IMR-90 (cell line): ENCODE results near the gene ACVR1. TPM values are rescaled to one million over a fixed set of nuclear protein-coding genes. Genes with fewer than 3 reads are reported as not detected.

Experiments
- ATAC-seq: fragments of 200-7000 bp; cut with Tn5 transposase; 2 replicates; pipeline ENCODE4 v1.9.1; 2020; ENCODE audit warnings: low read depth, mild to moderate bottlenecking, moderate library complexity
- BruUV-seq: library from RNA; stranded (reverse); fragments of 400-500 nt; replicated peaks from 2 replicates; lab custom pipeline; 2021; lab: Mats Ljungman, UMichigan
- CTCF ChIA-PET: fragments of 300-600 bp; formaldehyde crosslinking; extraction: SDS; loops from one replicate; lab custom pipeline; 2021; ENCODE audit warnings: antibody characterized with exemption; lab: Yijun Ruan, JAX
- POLR2A ChIA-PET: fragments of 300-600 bp; sonication (Branson Sonifier 250); formaldehyde crosslinking; loops from one replicate; lab custom pipeline; 2022; ENCODE audit warnings: antibody characterized with exemption; ENCODE audit not compliant: unreplicated experiment; lab: Charles Lee
- DNase-seq: peaks from one replicate; pipeline ENCODE4 v3.0.0; 2013
- H2AFZ ChIP-seq: replicated peaks from 2 replicates; pipeline ENCODE3; 2013; ENCODE audit warnings: low read length, mild to moderate bottlenecking; ENCODE audit not compliant: poor library complexity
- H2AK5ac ChIP-seq: 2 replicates; pipeline ENCODE4 v1.6.1; 2013; ENCODE audit warnings: low read depth, low read length, inconsistent platforms
- H2AK9ac ChIP-seq: replicated peaks from 2 replicates; pipeline ENCODE3; 2013; ENCODE audit warnings: mild to moderate bottlenecking, low read depth, low read length, moderate library complexity; ENCODE audit not compliant: poor library complexity
- H2BK120ac ChIP-seq: 2 replicates; pipeline ENCODE4 v1.6.1; 2013; ENCODE audit warnings: low read depth, low read length, inconsistent platforms
- H2BK15ac ChIP-seq: 3 replicates; pipeline ENCODE4 v1.6.1; 2013; ENCODE audit warnings: low read depth, low read length, inconsistent platforms
- H2BK20ac ChIP-seq: 2 replicates; pipeline ENCODE4 v1.6.1; 2013; ENCODE audit warnings: low read depth, mild to moderate bottlenecking, inconsistent platforms, low read length, moderate library complexity
- H2BK5ac ChIP-seq: 2 replicates; pipeline ENCODE4 v1.6.1; 2013; ENCODE audit warnings: mild to moderate bottlenecking, low read depth, low read length, inconsistent platforms; ENCODE audit not compliant: poor library complexity, severe bottlenecking
- H3K14ac ChIP-seq: replicated peaks from 2 replicates; pipeline ENCODE4 v1.6.1; 2013; ENCODE audit warnings: low read depth, low read length, inconsistent platforms
- H3K18ac ChIP-seq: 2 replicates; pipeline ENCODE4 v1.6.1; 2013; ENCODE audit warnings: low read depth, low read length, control low read depth
- H3K23ac ChIP-seq: 2 replicates; pipeline ENCODE4 v1.6.1; 2013; ENCODE audit warnings: low read depth, low read length, inconsistent platforms
- H3K27ac ChIP-seq: 2 replicates; pipeline ENCODE4 v1.5.1; 2013; ENCODE audit warnings: mild to moderate bottlenecking, control low read depth, low read length; ENCODE audit not compliant: insufficient read depth
- H3K27me3 ChIP-seq: 2 replicates; pipeline ENCODE4 v1.6.1; 2013; ENCODE audit warnings: low read length; ENCODE audit not compliant: control insufficient read depth, insufficient read depth
- H3K36me3 ChIP-seq: 2 replicates; pipeline ENCODE4 v1.6.1; 2013; ENCODE audit warnings: low read length, mixed read lengths; ENCODE audit not compliant: control insufficient read depth, insufficient read depth
- H3K4ac ChIP-seq: 2 replicates; pipeline ENCODE4 v1.6.1; 2013; ENCODE audit warnings: low read depth, low read length, inconsistent platforms
- H3K4me1 ChIP-seq: 2 replicates; pipeline ENCODE4 v1.6.1; 2013; ENCODE audit warnings: low read length, mixed read lengths; ENCODE audit not compliant: control insufficient read depth, insufficient read depth
- H3K4me2 ChIP-seq: 2 replicates; pipeline ENCODE4 v1.6.1; 2013; ENCODE audit warnings: low read depth, mild to moderate bottlenecking, control low read depth, low read length, moderate library complexity
- H3K4me3 ChIP-seq: 2 replicates; pipeline ENCODE4 v1.5.1; 2013; ENCODE audit warnings: low read depth, mild to moderate bottlenecking, control low read depth, low read length, moderate library complexity; ENCODE audit not compliant: insufficient read depth
- H3K56ac ChIP-seq: 2 replicates; pipeline ENCODE4 v1.6.1; 2013; ENCODE audit warnings: low read length, inconsistent platforms; ENCODE audit not compliant: insufficient read depth; ENCODE audit errors: extremely low read depth
- H3K79me1 ChIP-seq, 2 experiments: 2 replicates each; pipeline ENCODE4 v1.6.1; 2013; ENCODE audit warnings: low read length in 2 of 2, inconsistent platforms in 1 of 2, low read depth in 1 of 2
- H3K9ac ChIP-seq: 2 replicates; pipeline ENCODE4 v1.6.1; 2013; ENCODE audit warnings: low read depth, low read length, control low read depth
- H3K9me1 ChIP-seq: 2 replicates; pipeline ENCODE4 v1.6.1; 2013; ENCODE audit warnings: low read length, inconsistent platforms; ENCODE audit not compliant: insufficient read depth
- H3K9me3 ChIP-seq: 2 replicates; pipeline ENCODE4 v1.6.1; 2013; ENCODE audit warnings: low read length; ENCODE audit not compliant: control insufficient read depth, insufficient read depth
- H4K20me1 ChIP-seq: 2 replicates; pipeline ENCODE4 v1.6.1; 2013; ENCODE audit warnings: low read length, inconsistent platforms; ENCODE audit not compliant: insufficient read depth
- H4K5ac ChIP-seq: 2 replicates; pipeline ENCODE4 v1.6.1; 2013; ENCODE audit warnings: mild to moderate bottlenecking, low read depth, low read length, control low read depth
- H4K8ac ChIP-seq, 2 experiments: 2 replicates each; pipeline ENCODE4 v1.6.1; 2013; ENCODE audit warnings: low read depth in 2 of 2, low read length in 2 of 2, control low read depth in 1 of 2, inconsistent platforms in 1 of 2
- H4K91ac ChIP-seq: 2 replicates; pipeline ENCODE4 v1.6.1; 2013; ENCODE audit warnings: low read depth, low read length, inconsistent platforms; ENCODE audit not compliant: insufficient read depth
- WGBS, 2 experiments: methylation state at CpG; one replicate each; pipeline versions ENCODE4 v1.1.5 to v1.1.7; 2013; ENCODE audit warnings: missing lambda C conversion rate in 2 of 2; ENCODE audit not compliant: insufficient read length in 1 of 2; ENCODE audit errors: extremely low coverage in 2 of 2; 5-methylcytosine and 5-hydroxymethylcytosine counted together
- dilution Hi-C: fragments of 300-500 bp; cut with HindIII; formaldehyde crosslinking; loops from one replicate; pipeline ENCODE4 v1.14.3; 2018; ENCODE audit warnings: low sequenced_read_pairs; ENCODE audit not compliant: unreplicated experiment
- in situ Hi-C: fragments of 300-500 bp; cut with MboI; formaldehyde crosslinking; loops from 3 replicates; pipeline ENCODE4 v1.14.3; 2019; ENCODE audit warnings: low sequenced_read_pairs, inconsistent platforms, mixed read lengths
- intact Hi-C: fragments of 100-400 bp; cut with micrococcal nuclease; formaldehyde crosslinking; loops from 2 replicates; pipeline ENCODE4 v1.10.0; 2022
- polyA plus RNA-seq, 3 experiments: library from polyadenylated mRNA; depleted of rRNA; stranded (reverse); fragments of >200 nt; gene quantifications; 2 replicates each; pipeline ENCODE4 v1.2.3, GENCODE V29; 2012; ENCODE audit warnings: low replicate concordance in 1 of 3
- total RNA-seq: library from RNA; depleted of rRNA; stranded (reverse); fragments of >200 nt; gene quantifications from 2 replicates; pipeline ENCODE4 v1.2.3, GENCODE V29; 2012
- TF ChIP-seq, protein P1 (sequence below): fragments of 150-350 bp; IDR thresholded peaks from 2 replicates; pipeline ENCODE4 v1.6.1; 2016; ENCODE audit warnings: low read depth, mild to moderate bottlenecking, low read length, moderate library complexity, borderline replicate concordance
- TF ChIP-seq, protein P2 (sequence below): fragments of 150-350 bp; IDR thresholded peaks from 2 replicates; pipeline ENCODE4 v1.6.1; 2017; ENCODE audit warnings: mild to moderate bottlenecking, antibody characterized with exemption, low read length, low read depth

Gene ACVR1
- total and polyA plus RNA-seq, 2 of the 4 experiments (the other 2 are of a cell fraction), result 21.1 to 40.8 TPM

DNA sequence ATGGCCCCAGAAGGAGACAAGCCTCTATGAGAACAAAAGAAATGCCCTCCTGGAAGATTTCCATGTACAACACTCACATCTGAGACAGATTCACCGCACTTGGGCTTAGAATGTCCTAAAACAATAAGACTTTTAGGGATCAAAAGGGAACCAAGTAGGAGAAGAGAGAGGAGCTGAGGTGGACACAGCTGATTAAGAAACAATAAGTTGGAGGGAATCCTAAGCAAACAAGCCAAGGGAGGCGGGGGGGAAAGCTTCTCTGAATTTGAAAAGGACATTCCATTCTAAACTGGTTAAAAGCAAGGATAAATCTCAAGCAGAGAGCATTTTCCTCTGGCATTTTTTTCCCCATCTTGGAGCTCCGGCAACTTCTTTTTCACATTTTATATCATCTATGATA lies 9.9 kb downstream of the ACVR1 start (continued):
- TF ChIP-seq, protein P1, sequence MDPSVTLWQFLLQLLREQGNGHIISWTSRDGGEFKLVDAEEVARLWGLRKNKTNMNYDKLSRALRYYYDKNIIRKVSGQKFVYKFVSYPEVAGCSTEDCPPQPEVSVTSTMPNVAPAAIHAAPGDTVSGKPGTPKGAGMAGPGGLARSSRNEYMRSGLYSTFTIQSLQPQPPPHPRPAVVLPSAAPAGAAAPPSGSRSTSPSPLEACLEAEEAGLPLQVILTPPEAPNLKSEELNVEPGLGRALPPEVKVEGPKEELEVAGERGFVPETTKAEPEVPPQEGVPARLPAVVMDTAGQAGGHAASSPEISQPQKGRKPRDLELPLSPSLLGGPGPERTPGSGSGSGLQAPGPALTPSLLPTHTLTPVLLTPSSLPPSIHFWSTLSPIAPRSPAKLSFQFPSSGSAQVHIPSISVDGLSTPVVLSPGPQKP, result no peak

DNA sequence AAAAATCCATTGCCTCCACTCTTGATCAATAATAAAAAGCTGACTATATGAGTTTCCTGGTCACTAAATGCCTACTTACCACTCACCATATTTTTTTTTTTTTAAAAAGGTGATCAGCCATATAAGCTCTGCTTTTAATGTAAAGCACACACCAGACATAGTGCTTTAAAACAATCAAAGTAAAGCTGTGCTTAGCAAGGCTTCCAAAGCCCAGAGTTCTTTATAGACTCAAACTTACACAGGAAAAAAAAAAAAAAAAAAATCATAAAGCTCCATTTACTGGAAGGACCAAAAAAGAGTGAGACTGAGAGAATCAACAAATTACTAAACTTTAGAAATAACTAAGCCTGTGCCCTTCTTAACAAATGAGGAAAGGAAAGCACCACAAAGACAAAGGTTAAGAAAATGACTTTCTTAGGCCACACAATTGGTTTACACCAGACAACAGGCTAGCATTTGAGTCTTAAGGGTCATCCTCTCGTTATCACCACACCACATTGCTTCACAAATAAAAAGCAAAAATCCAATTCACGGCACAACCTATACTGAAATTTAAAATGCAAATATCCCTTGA lies 11.2 kb downstream of the ACVR1 start:
- Histone ChIP-seq H3K4ac (no peak overlapping the region), H2BK120ac (no peak overlapping the region), H3K36me3 (no peaks in the 10 kb centered on the region), H2BK20ac (no peak overlapping the region), H3K4me2 (no peak overlapping the region), H3K27me3 (no peaks in the 10 kb centered on the region), H2AK5ac (no peak overlapping the region), H3K23ac (no peak overlapping the region), H3K4me3 (no peak overlapping the region), H3K9me1 (peaks cover 10% of the 10 kb centered on the region), H2AFZ (no peak overlapping the region), H4K5ac (no peak overlapping the region), H3K9ac (no peak overlapping the region), H3K14ac (no peak overlapping the region), H2BK5ac (no peak overlapping the region), H3K27ac (no peak overlapping the region), H3K56ac (no peak overlapping the region), H3K18ac (no peak overlapping the region), H3K79me1 (peaks cover 27 to 65% of the 10 kb centered on the region in 2 experiments), H2AK9ac (no peak overlapping the region), H3K9me3 (no peaks in the 10 kb centered on the region), H2BK15ac (no peak overlapping the region), H4K8ac (no peak overlapping the region), H3K4me1 (peaks cover 7% of the 10 kb centered on the region; the same call in 1 of the 2 replicates), H4K91ac (no peak overlapping the region), H4K20me1 (peaks cover 43% of the 10 kb centered on the region)
- ATAC-seq (no peak), DNase-seq (no peak)
- dilution Hi-C loops, result no loop called here
- POLR2A ChIA-PET, result interaction anchor here (0.6 kb wide), 1 partner anchor 12 kb away, joined by 4 read pairs; no protein-coding TSS in a partner anchor
- TF ChIP-seq, protein P2, sequence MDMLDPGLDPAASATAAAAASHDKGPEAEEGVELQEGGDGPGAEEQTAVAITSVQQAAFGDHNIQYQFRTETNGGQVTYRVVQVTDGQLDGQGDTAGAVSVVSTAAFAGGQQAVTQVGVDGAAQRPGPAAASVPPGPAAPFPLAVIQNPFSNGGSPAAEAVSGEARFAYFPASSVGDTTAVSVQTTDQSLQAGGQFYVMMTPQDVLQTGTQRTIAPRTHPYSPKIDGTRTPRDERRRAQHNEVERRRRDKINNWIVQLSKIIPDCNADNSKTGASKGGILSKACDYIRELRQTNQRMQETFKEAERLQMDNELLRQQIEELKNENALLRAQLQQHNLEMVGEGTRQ, result no peak
- BruUV-seq, result no TSS peak
- WGBS, 2 experiments, result no CpG with 5 or more reads among the region's 2 CpGs
- in situ Hi-C loops, result loop anchor here (25.0 kb wide), 1 partner anchor 1528 kb away; the partner anchor contains the start of gene NR4A2
- CTCF ChIA-PET, result no interaction called here
- intact Hi-C loops, result no loop called here
